HG02588 (cell line): ENCODE results near the gene FNDC10.
"Not testable (repeated sequence)": the region's sequence is repeated elsewhere in the genome, so short reads cannot be mapped to it uniquely, and the experiment has no call there.

ENCODE experiments used
- ATAC-seq: cut with Tn5 transposase; IDR thresholded peaks from one replicate; pipeline ENCODE4 v1.9.1; 2021; ENCODE audit warnings: mild to moderate bottlenecking, moderate library complexity; ENCODE audit not compliant: unreplicated experiment

Gene FNDC10

GRCh38 chr1:1599935-1600860 lies at the start of gene FNDC10:
TSS of gene FNDC10 (minus strand) at chr1:1600135. CDS start at chr1:1600015, 120 bp downstream.
- ATAC-seq, result no peak

DNA sequence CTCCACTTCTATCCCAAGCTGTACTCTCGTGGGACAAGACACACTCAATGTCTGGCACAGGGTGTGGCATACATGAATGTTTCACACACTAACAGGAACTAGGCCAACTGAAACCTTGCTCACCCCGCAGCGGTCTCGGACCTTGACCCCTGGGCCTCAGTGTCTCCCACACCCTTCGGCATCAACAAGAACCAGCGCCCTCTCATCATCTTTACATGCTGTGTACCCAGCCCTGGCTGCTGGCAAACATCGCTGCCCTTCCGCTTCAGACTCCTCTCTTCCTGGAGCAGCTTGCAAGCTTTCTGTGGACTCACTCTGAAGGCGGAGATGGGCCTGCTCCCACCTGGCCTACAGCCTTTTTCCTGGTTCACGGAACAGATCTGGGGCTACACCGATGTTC lies 48.3 kb upstream of the FNDC10 start:
- not testable (repeated sequence) for ATAC-seq

- ATAC-seq, result not testable (repeated sequence)
These were observed 47.8 kb upstream of the FNDC10 start for GRCh38 chr1:1647567-1648241.

GRCh38 chr1:1646326-1646725 lies 46.4 kb upstream of the FNDC10 start:
- not testable (repeated sequence) for ATAC-seq

DNA sequence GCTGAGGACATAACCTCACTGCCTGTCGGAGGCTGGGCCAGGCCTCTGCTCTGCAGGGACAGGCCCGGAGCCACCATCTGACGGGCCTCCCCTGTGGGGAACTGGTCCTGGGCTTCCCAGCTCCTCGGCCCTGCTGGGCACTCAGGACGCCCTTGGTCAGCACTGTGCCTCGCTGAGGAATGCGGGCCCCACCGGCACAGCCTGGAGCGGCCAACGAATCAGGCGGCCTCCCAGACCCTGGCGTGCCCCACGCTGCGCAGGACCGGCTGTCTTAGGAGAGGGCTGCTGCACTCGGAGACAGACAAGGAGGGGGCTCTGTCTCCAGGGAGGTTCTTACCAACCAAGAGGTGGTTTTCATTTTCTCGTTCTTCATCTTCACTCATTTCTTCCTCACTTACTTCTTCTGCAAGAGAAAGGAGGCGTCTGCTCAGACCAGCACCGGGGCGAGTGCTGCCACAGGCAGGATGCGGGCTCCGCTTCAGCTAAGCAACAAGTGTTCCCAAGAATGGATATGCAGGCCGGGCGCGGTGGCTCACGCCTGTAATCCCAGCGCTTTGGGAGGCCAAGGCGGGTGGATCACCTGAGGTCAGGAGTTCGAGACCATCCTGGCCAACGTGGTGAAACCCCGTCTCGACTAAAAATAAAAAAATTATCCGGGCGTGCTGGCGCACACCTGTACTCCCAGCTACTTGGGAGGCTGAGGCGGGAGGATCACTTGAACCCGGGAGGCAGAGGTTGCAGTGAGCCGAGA lies 41.0 kb upstream of the FNDC10 start:
- not testable (repeated sequence) for ATAC-seq

- not testable (repeated sequence) for ATAC-seq
These were observed 40.1 kb upstream of the FNDC10 start for GRCh38 chr1:1640081-1640480.

GRCh38 chr1:1639368-1639767 lies 39.4 kb upstream of the FNDC10 start:
- ATAC-seq, result not testable (repeated sequence)

- ATAC-seq, result not testable (repeated sequence)
These were observed 38.6 kb upstream of the FNDC10 start for GRCh38 chr1:1638528-1638927.

- not testable (repeated sequence) for ATAC-seq
These were observed 37.5 kb upstream of the FNDC10 start for GRCh38 chr1:1637479-1637875.

DNA sequence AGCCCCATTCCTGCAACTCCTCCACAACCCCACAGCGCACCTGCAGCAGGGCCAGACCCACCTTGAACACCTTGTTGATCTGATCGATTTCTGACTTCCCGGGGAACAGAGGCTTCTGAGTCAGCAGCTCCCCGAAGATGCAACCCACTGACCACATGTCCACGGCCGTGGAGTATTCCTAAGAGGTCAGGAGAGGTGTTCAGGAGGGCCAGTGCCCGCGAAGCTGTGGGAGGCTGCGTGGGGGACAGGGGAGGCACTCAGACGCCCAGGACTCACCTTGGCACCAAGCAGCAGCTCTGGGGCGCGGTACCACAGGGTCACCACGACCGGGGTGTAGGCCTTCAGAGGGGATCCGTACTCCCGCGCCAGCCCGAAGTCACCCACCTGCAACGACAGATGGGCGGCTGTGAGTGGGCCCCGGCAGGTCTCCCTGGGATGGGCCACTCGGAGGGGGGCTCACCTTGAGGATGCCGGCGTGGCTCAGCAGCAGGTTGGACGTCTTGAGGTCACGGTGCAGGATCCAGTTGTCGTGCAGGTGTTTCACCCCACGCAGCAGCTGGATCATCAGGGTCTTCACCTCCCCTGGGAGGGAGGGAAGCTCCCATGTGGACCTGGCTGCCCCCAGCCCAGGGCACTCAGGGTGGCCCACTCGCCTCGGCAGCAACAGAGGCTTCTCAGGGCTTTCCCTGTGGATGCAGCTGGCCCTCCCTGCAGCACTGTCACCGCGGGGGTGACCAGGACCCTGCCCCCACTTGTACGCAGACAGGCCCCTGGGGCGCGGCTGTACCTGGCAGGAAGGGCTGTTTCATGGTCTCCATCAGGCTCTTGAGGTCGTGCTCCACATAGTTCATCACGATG lies 36.9 kb upstream of the FNDC10 start:
- not testable (repeated sequence) for ATAC-seq

DNA sequence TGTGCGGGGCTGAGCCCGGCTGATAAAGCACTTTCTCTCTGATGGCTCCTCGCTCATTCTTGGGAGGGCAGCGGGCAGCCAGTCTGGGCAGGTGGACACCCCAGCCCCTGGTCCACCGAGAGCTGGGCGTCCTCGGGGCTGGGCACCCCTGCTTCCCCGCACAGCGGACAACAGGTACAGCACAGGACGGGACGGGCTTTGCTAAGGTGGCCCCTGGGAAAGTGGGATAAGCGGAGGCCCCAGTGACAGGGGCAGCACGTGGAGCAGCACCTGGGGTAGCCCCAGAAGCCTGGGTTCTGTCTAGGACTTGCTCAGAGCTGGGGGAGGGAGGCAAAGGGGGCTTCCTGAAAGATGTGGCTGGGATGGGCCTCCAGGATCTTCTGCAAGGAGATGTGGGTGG lies 34.7 kb upstream of the FNDC10 start:
- ATAC-seq, result not testable (repeated sequence)

DNA sequence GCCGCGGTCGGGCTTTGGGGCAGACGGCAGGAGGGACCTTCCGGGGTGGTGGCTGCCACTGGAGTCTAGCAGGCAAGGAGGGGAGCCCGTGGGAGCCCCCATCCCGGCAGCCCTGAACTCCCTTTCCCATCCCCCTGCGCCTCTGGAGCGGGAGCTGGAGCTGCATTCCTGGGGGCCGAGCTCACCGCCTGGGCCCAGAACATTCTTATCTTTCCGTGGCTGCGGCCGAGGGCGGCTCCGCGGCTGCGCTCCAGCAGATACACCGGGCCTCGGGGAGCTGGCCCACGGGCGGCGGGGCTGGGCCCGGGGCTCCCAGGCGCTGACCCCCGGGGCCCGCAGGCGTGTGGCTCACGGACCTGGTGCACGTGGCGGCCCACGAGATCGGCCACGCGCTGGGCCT lies 33.5 kb upstream of the FNDC10 start:
- not testable (repeated sequence) for ATAC-seq

DNA sequence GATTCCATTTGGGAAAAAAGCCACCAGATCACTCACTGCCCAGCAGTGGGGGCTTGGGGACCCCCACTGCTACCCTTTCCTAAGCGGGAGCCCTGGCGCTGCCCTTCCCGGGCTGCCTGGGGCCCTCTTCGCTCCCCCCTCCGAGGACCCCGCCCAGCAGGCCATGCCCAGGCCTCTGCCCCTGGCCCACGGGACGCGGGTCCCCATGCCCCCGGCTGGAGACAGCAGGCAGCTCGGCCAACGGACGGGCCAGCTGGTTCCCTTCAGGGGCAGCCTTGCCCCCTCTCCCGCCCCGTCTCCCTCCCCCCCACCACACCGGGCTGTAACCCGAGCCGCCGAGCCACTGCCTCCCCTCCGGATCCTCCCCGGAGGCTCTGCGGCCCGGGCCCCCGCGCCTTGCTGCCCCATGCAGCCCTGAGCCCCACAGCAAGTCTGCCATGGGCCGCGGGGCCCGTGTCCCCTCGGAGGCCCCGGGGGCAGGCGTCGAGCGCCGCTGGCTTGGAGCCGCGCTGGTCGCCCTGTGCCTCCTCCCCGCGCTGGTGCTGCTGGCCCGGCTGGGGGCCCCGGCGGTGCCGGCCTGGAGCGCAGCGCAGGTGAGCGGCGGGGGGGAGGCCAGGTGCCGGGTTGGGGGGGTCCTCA lies 32.0 kb upstream of the FNDC10 start, which contains the start of gene MMP23B:
TSS of gene MMP23B (plus strand) at position 392 of the 639 bp plus-strand sequence. CDS start at position 438, 46 bp downstream.
- ATAC-seq, result no peak

- no peak for ATAC-seq
These were observed 31.2 kb upstream of the FNDC10 start for GRCh38 chr1:1630965-1631781.

DNA sequence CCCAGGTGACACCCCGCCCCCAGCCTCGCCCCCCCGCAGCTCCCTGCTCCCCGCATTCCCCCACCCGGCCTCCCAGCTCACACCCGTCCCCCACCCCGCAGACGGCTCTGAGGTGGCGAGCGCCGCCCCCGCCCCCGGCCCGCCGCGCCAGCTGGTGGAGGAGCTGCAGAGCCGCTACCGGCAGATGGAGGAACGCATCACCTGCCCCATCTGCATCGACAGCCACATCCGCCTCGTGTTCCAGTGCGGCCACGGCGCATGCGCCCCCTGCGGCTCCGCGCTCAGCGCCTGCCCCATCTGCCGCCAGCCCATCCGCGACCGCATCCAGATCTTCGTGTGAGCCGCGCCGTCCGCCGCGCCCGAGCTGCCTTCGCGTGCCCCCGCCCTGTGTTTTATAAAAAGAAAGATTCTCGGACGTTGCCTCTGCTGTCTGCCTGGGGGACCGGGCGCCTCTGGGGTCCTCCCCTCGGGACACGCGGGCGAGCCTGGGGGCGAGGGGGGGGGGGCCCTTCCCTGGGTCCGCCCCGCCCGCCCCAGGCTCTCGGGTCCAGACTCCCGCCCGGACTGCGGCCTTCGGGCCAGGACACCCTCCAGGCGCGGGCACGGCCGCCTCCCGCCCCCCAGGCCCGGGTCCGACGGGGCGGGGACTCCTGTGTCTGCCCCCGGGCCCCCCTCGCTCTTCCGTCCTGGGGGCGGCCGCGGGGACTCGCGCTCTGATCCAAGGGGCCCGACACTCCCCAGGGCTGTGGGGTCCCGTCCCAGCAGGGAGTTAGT lies 30.4 kb upstream of the FNDC10 start:
- no peak for ATAC-seq

DNA sequence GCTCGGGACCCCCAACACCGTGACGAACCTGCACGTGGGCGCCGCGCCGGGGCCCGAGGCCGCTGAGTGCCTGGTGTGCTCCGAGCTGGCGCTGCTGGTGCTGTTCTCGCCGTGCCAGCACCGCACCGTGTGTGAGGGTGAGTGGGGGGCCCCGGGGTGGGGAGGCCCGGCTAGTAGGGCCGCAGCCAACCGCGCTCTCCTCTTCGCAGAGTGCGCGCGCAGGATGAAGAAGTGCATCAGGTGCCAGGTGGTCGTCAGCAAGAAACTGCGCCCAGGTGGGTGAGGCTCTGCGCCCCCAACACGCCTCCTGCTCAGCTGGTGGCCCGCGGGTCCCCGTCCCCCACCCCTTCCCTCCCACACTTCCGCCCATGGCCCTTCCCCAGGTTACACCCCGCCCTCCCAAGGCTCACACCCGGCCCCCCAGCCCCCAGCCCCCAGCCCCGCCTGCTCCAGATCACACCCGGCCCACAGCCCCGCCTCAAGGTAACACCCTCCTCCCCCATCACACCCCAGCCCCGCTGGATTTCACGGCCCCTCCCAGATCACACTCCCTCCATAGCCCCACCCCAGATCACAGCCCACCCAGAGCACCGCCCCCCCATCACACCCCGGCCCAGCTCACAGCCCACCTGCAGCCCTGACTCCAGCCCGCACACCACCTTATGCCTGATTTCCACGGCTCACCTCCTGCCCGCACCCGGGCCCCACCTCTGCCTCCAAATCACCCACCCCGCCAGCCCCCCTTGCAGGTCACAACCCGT lies 29.7 kb upstream of the FNDC10 start:
- ATAC-seq, result no peak

DNA sequence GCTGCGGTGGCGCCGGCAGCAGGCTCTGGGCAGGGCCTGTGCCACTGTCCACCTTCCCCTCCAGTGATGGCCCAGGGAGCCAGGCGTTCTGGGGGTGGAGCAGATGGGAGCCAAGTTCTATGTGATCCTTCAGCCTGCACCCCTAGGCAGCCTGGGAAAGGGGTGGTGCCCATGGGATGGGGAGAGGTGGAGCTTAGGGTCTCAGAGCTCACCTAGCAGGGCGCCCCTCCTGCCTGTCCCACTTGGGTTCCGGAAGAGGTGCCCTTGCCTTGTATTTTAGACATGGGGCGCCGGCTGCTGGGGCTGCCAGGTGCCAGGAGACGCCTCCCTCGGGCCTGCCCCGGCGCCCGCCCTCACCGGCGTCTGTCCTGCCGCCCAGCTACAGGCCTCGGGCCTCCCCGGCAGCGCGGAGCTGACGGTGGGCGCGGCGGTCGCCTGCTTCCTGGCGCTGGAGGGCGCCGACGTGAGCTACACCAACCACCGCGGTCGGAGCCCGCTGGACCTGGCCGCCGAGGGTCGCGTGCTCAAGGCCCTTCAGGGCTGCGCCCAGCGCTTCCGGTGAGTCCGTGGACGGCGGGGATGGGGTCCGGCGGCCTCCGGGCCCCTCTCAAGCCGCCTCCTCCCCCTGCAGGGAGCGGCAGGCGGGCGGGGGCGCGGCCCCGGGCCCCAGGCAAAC lies 29.0 kb upstream of the FNDC10 start:
- ATAC-seq, result no peak
